A549 (cell line): Measurements from ENCODE around the gene ESPNL. TPM values are rescaled to one million over a fixed set of nuclear protein-coding genes. Genes with fewer than 3 reads are reported as not detected.

Experiments
- ATAC-seq, 2 experiments: fragments of 200-7000 bp in 1 of 2; fragments of >200 bp in 1 of 2; cut with Nextera tagmentation in 1 of 2; cut with Tn5 transposase in 1 of 2; 3 replicates each; pipeline versions ENCODE4 v1.8.0 to v1.9.1; 2018 to 2020; ENCODE audit warnings: mild to moderate bottlenecking in 1 of 2, moderate library complexity in 1 of 2
- CTCF ChIA-PET: fragments of 300-600 bp; sonication (Branson Sonifier 250); formaldehyde crosslinking; extraction: SDS; loops from one replicate; lab custom pipeline; 2021; ENCODE audit warnings: antibody characterized with exemption, inconsistent platforms; lab: Yijun Ruan, JAX
- POLR2A ChIA-PET: fragments of 350-600 bp; formaldehyde crosslinking; extraction: SDS; loops from one replicate; lab custom pipeline; 2021; ENCODE audit warnings: antibody characterized with exemption, inconsistent platforms; lab: Yijun Ruan, JAX
- DNase-seq, 2 experiments: peaks; one replicate each; pipeline versions ENCODE4 v3.0.0 to v3.0.0-alpha.2; 2011 to 2016; ENCODE audit warnings: low read depth in 1 of 2, low spot score in 1 of 2
- FAIRE-seq: peaks from 2 replicates; lab custom pipeline; 2011; peaks lifted over from hg19 to GRCh38; lab: Jason Lieb, UNC
- H3K27ac ChIP-seq, 2 experiments: fragments of >200 bp; sonication (Bioruptor Twin); formaldehyde crosslinking; 3 replicates each; pipeline ENCODE4 v1.5.1; 2016 to 2017
- H3K4me1 ChIP-seq: fragments of >200 bp; sonication (Bioruptor Twin); formaldehyde crosslinking; 3 replicates; pipeline ENCODE4 v1.6.1; 2016
- H3K4me2 ChIP-seq: fragments of >200 bp; sonication (Bioruptor Twin); formaldehyde crosslinking; 3 replicates; pipeline ENCODE4 v1.6.1; 2016
- H3K4me3 ChIP-seq: fragments of >200 bp; sonication (Bioruptor Twin); formaldehyde crosslinking; 3 replicates; pipeline ENCODE4 v1.5.1; 2016
- H3K9me3 ChIP-seq: fragments of >200 bp; sonication (Bioruptor Twin); formaldehyde crosslinking; 3 replicates; pipeline ENCODE4 v1.6.1; 2016
- BHLHE40 ChIP-seq: IDR thresholded peaks from 2 replicates; pipeline ENCODE4 v1.6.1; 2012; ENCODE audit warnings: low read depth, low read length, inconsistent platforms
- CEBPB ChIP-seq, 2 experiments: fragments of >200 bp in 1 of 2; sonication (Bioruptor Twin) in 1 of 2; formaldehyde crosslinking in 1 of 2; IDR thresholded peaks; 2 replicates each; pipeline ENCODE4 v1.6.1; 2012 to 2016
- CHD4 ChIP-seq: fragments of 200-600 bp; sonication (generic); IDR thresholded peaks from 2 replicates; pipeline ENCODE4 v1.6.1; 2016; ENCODE audit warnings: antibody characterized with exemption, mild to moderate bottlenecking, borderline replicate concordance
- GATA3 ChIP-seq: IDR thresholded peaks from 2 replicates; pipeline ENCODE4 v1.6.1; 2012; ENCODE audit warnings: borderline replicate concordance
- HDAC2 ChIP-seq: fragments of 200-600 bp; sonication (generic); IDR thresholded peaks from 2 replicates; pipeline ENCODE4 v1.6.1; 2016
- HMGXB4 ChIP-seq: fragments of 250-450 bp; sonication (Bioruptor Pico); IDR thresholded peaks from 2 replicates; pipeline ENCODE4 v1.5.0; 2021; ENCODE audit warnings: mild to moderate bottlenecking, moderate library complexity, borderline replicate concordance
- HOXA7 ChIP-seq: fragments of 250-450 bp; sonication (Bioruptor Pico); IDR thresholded peaks from 2 replicates; pipeline ENCODE4 v1.5.0; 2020; ENCODE audit warnings: mild to moderate bottlenecking, moderate library complexity
- HOXB13 ChIP-seq: fragments of 250-450 bp; sonication (Bioruptor Pico); IDR thresholded peaks from 2 replicates; pipeline ENCODE4 v1.5.0; 2020; ENCODE audit warnings: low read depth, mild to moderate bottlenecking, moderate library complexity
- JUN ChIP-seq, 2 experiments: fragments of >200 bp; sonication (Bioruptor Twin); formaldehyde crosslinking; IDR thresholded peaks; 2 replicates in 1 of 2; 3 replicates in 1 of 2; pipeline ENCODE4 v1.6.1; 2016 to 2017
- KDM1A ChIP-seq: fragments of 200-600 bp; sonication (generic); IDR thresholded peaks from 2 replicates; pipeline ENCODE4 v1.6.1; 2016; ENCODE audit warnings: low read depth, mild to moderate bottlenecking
- MAFK ChIP-seq: fragments of 450-650 bp; IDR thresholded peaks from 2 replicates; pipeline ENCODE4 v1.6.1; 2014; ENCODE audit not compliant: partially characterized antibody
- MYC ChIP-seq: IDR thresholded peaks from 2 replicates; pipeline ENCODE4 v1.6.1; 2012; ENCODE audit warnings: mild to moderate bottlenecking, inconsistent platforms, low read length, improper control_type of control experiment, borderline replicate concordance
- NPAS2 ChIP-seq: fragments of 250-450 bp; sonication (Bioruptor Pico); IDR thresholded peaks from 2 replicates; pipeline ENCODE4 v1.8.0; 2022; ENCODE audit warnings: mild to moderate bottlenecking, moderate library complexity, borderline replicate concordance
- PHF8 ChIP-seq: fragments of 200-600 bp; sonication (generic); IDR thresholded peaks from 2 replicates; pipeline ENCODE4 v1.6.1; 2016; ENCODE audit warnings: low read depth, mild to moderate bottlenecking, antibody characterized with exemption, moderate library complexity, borderline replicate concordance
- POLR2A ChIP-seq: IDR thresholded peaks from 2 replicates; pipeline ENCODE4 v1.6.1; 2012; ENCODE audit warnings: mild to moderate bottlenecking, low read length
- POLR2AphosphoS2 ChIP-seq: conservative IDR thresholded peaks from 2 replicates; pipeline ENCODE4 v1.6.1; 2012; ENCODE audit warnings: low read length, improper control_type of control experiment, inconsistent platforms
- RAD21 ChIP-seq, 2 experiments: fragments of >200 bp in 1 of 2; sonication (Bioruptor Twin) in 1 of 2; formaldehyde crosslinking in 1 of 2; IDR thresholded peaks in 1 of 2; conservative IDR thresholded peaks in 1 of 2; 2 replicates in 1 of 2; 3 replicates in 1 of 2; pipeline ENCODE4 v1.6.1; 2012 to 2018; ENCODE audit warnings: inconsistent platforms in 1 of 2
- REST ChIP-seq: fragments of 200-600 bp; sonication (generic); IDR thresholded peaks from 2 replicates; pipeline ENCODE4 v1.6.1; 2016; ENCODE audit warnings: antibody characterized with exemption, mild to moderate bottlenecking, moderate library complexity
- RFX5 ChIP-seq: fragments of 450-650 bp; IDR thresholded peaks from 2 replicates; pipeline ENCODE4 v1.7.1; 2014; ENCODE audit warnings: antibody characterized with exemption, mild to moderate bottlenecking, moderate library complexity
- RNF2 ChIP-seq: fragments of 200-600 bp; sonication (generic); IDR thresholded peaks from 2 replicates; pipeline ENCODE4 v1.6.1; 2016; ENCODE audit warnings: low read depth, mild to moderate bottlenecking, antibody characterized with exemption, moderate library complexity, borderline replicate concordance
- ZFP36 ChIP-seq: fragments of 450-650 bp; IDR thresholded peaks from 2 replicates; pipeline ENCODE4 v1.6.1; 2014; ENCODE audit warnings: borderline replicate concordance; ENCODE audit not compliant: partially characterized antibody
- ZNF302 ChIP-seq: fragments of 250-450 bp; sonication (Bioruptor Pico); IDR thresholded peaks from 2 replicates; pipeline ENCODE4 v1.9.0; 2021; ENCODE audit warnings: inconsistent platforms, mild to moderate bottlenecking, moderate library complexity
- WGBS: methylation state at CpG from one replicate; pipeline ENCODE4 v1.1.6; 2017; ENCODE audit errors: missing lambda C conversion rate; 5-methylcytosine and 5-hydroxymethylcytosine counted together
- polyA plus RNA-seq, 4 experiments: library from polyadenylated mRNA; depleted of rRNA in 3 of 4; stranded (reverse); fragments of >200 nt; fragmentation: RNase III in 1 of 4; extraction: RNeasy Plus Mini Kit Qiagen cat#74134 plus additional on column Dnase treatment in 1 of 4; gene quantifications; 2 replicates in 3 of 4; 3 replicates in 1 of 4; pipeline ENCODE4 v1.2.3, GENCODE V29; 2011 to 2017
- TF ChIP-seq, protein P1 (sequence below): fragments of 250-450 bp; sonication (Bioruptor Pico); IDR thresholded peaks from 2 replicates; pipeline ENCODE4 v1.5.0; 2020; ENCODE audit warnings: low read depth, mild to moderate bottlenecking, moderate library complexity
- TF ChIP-seq, protein P2 (sequence below): fragments of >200 bp; sonication (Bioruptor Twin); formaldehyde crosslinking; IDR thresholded peaks from 3 replicates; pipeline ENCODE4 v1.5.1; 2016

Gene ESPNL
- polyA plus RNA-seq, 2 of the 4 experiments (the other 2 are of a cell fraction), result 0.04 to 0.22 TPM

GRCh38 chr2:238165288-238165921, 65.3 kb downstream of the ESPNL start:
- no peak for DNase-seq
- Histone ChIP-seq H3K4me3 (no peak overlapping the region), H3K27ac (no peak overlapping the region), H3K4me2 (no peak overlapping the region)
- WGBS, result 88% methylated on average over 12 of the region's 12 CpGs
- TF ChIP-seq RFX5 (no peak), CEBPB (IDR thresholded peaks at IDR 0.05) (no peak), HDAC2 (no peak)
- TF ChIP-seq, protein P1, sequence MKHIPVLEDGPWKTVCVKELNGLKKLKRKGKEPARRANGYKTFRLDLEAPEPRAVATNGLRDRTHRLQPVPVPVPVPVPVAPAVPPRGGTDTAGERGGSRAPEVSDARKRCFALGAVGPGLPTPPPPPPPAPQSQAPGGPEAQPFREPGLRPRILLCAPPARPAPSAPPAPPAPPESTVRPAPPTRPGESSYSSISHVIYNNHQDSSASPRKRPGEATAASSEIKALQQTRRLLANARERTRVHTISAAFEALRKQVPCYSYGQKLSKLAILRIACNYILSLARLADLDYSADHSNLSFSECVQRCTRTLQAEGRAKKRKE (CRISPR knock-in tag), result no peak
- TF ChIP-seq, all 56 proteins: peak for 0
- no peak for FAIRE-seq
- CTCF ChIA-PET, result interaction anchor here (0.6 to 1.3 kb wide), 2 partner anchors 13 to 28 kb away, joined by 3 read pairs; no protein-coding TSS in a partner anchor
- ATAC-seq, result no peak
- Histone ChIP-seq H3K4me1 (peaks cover 30% of the 10 kb centered on the region), H3K9me3 (no peaks in the 10 kb centered on the region)
- POLR2A ChIA-PET, result no interaction called here

DNA sequence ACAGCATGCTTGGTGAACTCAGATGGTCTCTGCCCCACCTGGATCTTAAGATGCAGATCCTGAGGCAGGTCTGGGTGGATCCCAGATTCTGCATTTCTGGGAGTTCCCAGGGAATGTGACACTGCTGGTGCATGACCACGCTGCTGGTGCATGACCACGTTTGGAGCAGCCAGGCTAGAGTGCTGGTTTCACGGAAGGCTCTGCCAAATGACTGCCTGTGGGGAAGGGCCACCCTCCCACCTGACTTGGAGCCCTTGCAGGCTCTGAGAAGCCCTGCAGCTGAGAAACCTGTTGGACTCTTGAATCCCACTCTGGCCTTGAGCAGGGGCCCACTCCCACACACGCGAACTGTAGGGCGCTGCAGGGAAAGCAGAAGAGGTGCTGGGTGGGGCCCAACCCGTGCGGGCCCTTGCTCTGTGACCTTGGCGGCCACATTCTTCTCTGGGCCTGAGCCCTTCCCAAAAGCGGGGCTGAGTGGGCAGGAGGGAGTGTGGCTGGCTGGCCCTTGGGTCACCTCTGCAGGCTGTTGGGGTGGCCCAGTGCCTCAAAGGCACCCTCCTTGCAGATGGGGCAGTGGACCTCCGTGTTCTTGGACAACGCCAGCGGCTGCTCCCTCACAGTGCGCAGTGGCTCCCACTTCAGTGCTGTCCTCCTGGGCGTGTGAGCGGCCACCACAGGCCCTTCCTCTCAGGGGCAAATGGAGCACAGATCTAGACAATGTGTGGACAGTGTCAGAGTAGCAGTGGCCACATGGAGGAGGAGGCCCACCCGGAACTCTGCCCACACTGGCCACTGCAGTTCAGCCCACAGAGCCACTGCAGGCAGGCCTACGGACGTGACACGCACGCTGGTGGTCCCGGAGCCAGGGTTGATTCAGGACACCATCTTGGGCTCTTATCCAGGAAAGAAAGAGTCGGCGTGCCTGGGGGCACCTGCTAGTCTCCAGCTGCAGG, 66.5 kb downstream of the ESPNL start:
- Histone ChIP-seq H3K4me2 (no peak overlapping the region), H3K4me1 (peaks cover 38% of the 10 kb centered on the region), H3K27ac (peak overlapping the region in 1 of 2 experiments; percentile 9; a peak in 1 of 6 replicates), H3K4me3 (no peak overlapping the region), H3K9me3 (no peaks in the 10 kb centered on the region)
- FAIRE-seq, result no peak
- no peak for DNase-seq
- POLR2A ChIA-PET, result interaction anchor here (0.7 kb wide), 1 partner anchor 73 kb away, joined by 3 read pairs; the partner anchor contains the start of gene HES6
- CTCF ChIA-PET, result interaction anchor here (1.0 kb wide), 1 partner anchor 97 kb away, joined by 3 read pairs; no protein-coding TSS in a partner anchor
- peak in 1 of 2 experiments; percentile 2; a peak in 1 of 6 replicates for ATAC-seq
- WGBS, result 97% methylated on average over 15 of the region's 24 CpGs
- TF ChIP-seq HOXA7, result no peak
- no peak for TF ChIP-seq JUN (IDR thresholded peaks at IDR 0.05)
- no peak for TF ChIP-seq BHLHE40
- no peak for TF ChIP-seq ZFP36
- no peak for TF ChIP-seq RAD21 (conservative IDR thresholded peaks at IDR 0.05 in 1 of 2, IDR thresholded peaks at IDR 0.05 in 1 of 2)
- no peak for TF ChIP-seq PHF8
- no peak for TF ChIP-seq GATA3
- no peak for TF ChIP-seq RNF2
- TF ChIP-seq, protein P2, sequence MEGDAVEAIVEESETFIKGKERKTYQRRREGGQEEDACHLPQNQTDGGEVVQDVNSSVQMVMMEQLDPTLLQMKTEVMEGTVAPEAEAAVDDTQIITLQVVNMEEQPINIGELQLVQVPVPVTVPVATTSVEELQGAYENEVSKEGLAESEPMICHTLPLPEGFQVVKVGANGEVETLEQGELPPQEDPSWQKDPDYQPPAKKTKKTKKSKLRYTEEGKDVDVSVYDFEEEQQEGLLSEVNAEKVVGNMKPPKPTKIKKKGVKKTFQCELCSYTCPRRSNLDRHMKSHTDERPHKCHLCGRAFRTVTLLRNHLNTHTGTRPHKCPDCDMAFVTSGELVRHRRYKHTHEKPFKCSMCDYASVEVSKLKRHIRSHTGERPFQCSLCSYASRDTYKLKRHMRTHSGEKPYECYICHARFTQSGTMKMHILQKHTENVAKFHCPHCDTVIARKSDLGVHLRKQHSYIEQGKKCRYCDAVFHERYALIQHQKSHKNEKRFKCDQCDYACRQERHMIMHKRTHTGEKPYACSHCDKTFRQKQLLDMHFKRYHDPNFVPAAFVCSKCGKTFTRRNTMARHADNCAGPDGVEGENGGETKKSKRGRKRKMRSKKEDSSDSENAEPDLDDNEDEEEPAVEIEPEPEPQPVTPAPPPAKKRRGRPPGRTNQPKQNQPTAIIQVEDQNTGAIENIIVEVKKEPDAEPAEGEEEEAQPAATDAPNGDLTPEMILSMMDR, result no peak
- no peak for TF ChIP-seq MYC
- TF ChIP-seq ZNF302 (CRISPR knock-in tag), result no peak
- no peak for TF ChIP-seq MAFK
- TF ChIP-seq POLR2A, result no peak
- TF ChIP-seq HOXB13 (CRISPR knock-in tag), result no peak
- no peak for TF ChIP-seq POLR2AphosphoS2
- TF ChIP-seq HMGXB4, result no peak
- no peak for TF ChIP-seq KDM1A
- TF ChIP-seq CHD4, result no peak
- no peak for TF ChIP-seq REST
- TF ChIP-seq NPAS2 (CRISPR knock-in tag), result no peak
